ENCODE results near the gene RIC8A.

DNA sequence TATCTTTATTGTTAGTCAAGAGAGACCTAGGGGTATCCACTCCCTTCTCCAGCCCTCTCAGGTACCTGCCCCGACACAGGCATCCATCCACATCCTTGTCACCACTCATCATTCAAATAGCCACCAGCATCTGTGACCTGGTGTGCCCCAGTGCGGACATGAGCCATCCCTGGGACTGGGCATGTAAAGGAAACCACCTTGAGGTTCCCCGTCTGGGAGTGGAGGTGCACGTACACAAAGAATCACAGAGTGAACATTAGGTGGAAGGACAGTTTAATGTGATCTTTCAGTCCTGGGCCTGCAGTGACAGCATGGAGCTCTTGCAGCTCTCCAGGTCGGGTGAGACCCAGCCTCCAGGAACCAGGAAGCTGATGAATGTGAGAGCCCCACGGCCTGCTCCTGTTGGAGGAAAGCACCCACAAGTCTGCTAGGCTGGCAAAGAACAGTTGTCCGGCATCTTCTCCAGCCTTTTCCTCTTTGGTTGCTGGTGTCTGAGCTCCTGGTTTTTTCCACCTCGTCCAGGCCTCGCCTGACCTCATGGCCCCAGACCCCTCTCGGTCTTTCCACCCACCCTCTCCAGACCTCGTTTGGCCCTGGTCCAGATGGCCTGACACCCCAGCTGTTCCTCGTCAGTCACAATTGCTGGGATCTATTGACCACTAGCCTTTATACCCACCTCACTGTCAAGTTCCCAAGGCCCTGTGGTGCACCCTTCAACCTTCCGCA is 45.8 kb downstream of the RIC8A start:
- TF ChIP-seq, protein P1, sequence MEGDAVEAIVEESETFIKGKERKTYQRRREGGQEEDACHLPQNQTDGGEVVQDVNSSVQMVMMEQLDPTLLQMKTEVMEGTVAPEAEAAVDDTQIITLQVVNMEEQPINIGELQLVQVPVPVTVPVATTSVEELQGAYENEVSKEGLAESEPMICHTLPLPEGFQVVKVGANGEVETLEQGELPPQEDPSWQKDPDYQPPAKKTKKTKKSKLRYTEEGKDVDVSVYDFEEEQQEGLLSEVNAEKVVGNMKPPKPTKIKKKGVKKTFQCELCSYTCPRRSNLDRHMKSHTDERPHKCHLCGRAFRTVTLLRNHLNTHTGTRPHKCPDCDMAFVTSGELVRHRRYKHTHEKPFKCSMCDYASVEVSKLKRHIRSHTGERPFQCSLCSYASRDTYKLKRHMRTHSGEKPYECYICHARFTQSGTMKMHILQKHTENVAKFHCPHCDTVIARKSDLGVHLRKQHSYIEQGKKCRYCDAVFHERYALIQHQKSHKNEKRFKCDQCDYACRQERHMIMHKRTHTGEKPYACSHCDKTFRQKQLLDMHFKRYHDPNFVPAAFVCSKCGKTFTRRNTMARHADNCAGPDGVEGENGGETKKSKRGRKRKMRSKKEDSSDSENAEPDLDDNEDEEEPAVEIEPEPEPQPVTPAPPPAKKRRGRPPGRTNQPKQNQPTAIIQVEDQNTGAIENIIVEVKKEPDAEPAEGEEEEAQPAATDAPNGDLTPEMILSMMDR (IDR thresholded peaks at IDR 0.05; ENCODE audit: low read depth, low read length) = no peak
- TF ChIP-seq EZH2phosphoT487 (IDR thresholded peaks at IDR 0.05; ENCODE audit: low read depth) = no peak
